Natural killer cell (primary cell): ENCODE results near the gene CATSPERD. TPM values are rescaled to one million over a fixed set of nuclear protein-coding genes. Genes with fewer than 3 reads are reported as not detected.
A peak's percentile ranks its signal among the peaks of the same experiment; 100 is the strongest.
"Not testable (repeated sequence)": the region's sequence is repeated elsewhere in the genome, so short reads cannot be mapped to it uniquely, and the experiment has no call there.

Experiments used
- ATAC-seq, 3 donors: fragments of 150-1000 bp in 2 of 3; fragments of 200-7000 bp in 1 of 3; cut with Tn5 transposase; 1 replicate in 1 of 3; 2 replicates in 2 of 3; pipeline ENCODE4 v1.10.0; 2021; ENCODE audit warnings: mild to moderate bottlenecking in 2 of 3, moderate library complexity in 2 of 3
- DNase-seq, 2 donors: peaks; one replicate each; pipeline versions ENCODE4 v3.0.0 to v3.0.0-alpha.2; 2013 to 2021; ENCODE audit warnings: mixed read lengths in 1 of 2
- H3K27ac ChIP-seq: one replicate; pipeline ENCODE4 v1.5.1; 2013; ENCODE audit warnings: mild to moderate bottlenecking, low read length
- H3K27me3 ChIP-seq: one replicate; pipeline ENCODE4 v1.6.1; 2013; ENCODE audit warnings: low read length; ENCODE audit not compliant: control insufficient read depth, insufficient read depth
- H3K36me3 ChIP-seq: one replicate; pipeline ENCODE4 v1.6.1; 2013; ENCODE audit warnings: low read length; ENCODE audit not compliant: control insufficient read depth, insufficient read depth
- H3K4me1 ChIP-seq: one replicate; pipeline ENCODE4 v1.6.1; 2013; ENCODE audit warnings: low read length; ENCODE audit not compliant: control insufficient read depth, insufficient read depth
- H3K4me3 ChIP-seq: one replicate; pipeline ENCODE4 v1.5.1; 2013; ENCODE audit warnings: low read length
- H3K9me3 ChIP-seq: one replicate; pipeline ENCODE4 v1.6.1; 2013; ENCODE audit warnings: low read length; ENCODE audit not compliant: control insufficient read depth, insufficient read depth
- H3K27ac Mint-ChIP-seq, 2 donors: one replicate each; pipeline ENCODE4 v1.8.0; 2022; ENCODE audit warnings: mild to moderate bottlenecking in 2 of 2, mixed read lengths in 2 of 2, moderate library complexity in 1 of 2
- H3K27me3 Mint-ChIP-seq, 2 donors: one replicate each; pipeline ENCODE4 v1.8.0; 2022; ENCODE audit warnings: low read depth in 2 of 2, mixed read lengths in 2 of 2
- H3K36me3 Mint-ChIP-seq: one replicate; pipeline ENCODE4 v1.8.0; 2022; ENCODE audit warnings: mixed read lengths
- H3K4me1 Mint-ChIP-seq, 2 donors: one replicate each; pipeline ENCODE4 v1.8.0; 2022; ENCODE audit warnings: mixed read lengths in 2 of 2
- H3K4me3 Mint-ChIP-seq: one replicate; pipeline ENCODE4 v1.8.0; 2022; ENCODE audit warnings: mild to moderate bottlenecking, moderate library complexity, mixed read lengths
- H3K9me3 Mint-ChIP-seq, 2 donors: one replicate each; pipeline ENCODE4 v1.8.0; 2022; ENCODE audit warnings: mixed read lengths in 2 of 2
- WGBS: methylation state at CpG from one replicate; pipeline ENCODE4 v1.1.7; 2013; ENCODE audit warnings: missing lambda C conversion rate; ENCODE audit not compliant: insufficient coverage; 5-methylcytosine and 5-hydroxymethylcytosine counted together
- intact Hi-C: fragments of 100-400 bp; cut with micrococcal nuclease; formaldehyde crosslinking; loops from one replicate; pipeline ENCODE4 v1.14.2; 2022
- total RNA-seq, 4 donors: library from RNA; stranded (reverse); fragments of 120-200 nt in 1 of 4; gene quantifications; one replicate each; pipeline versions ENCODE4 v1.2.3 to v1.2.4, GENCODE V29; 2013 to 2022
- TF ChIP-seq, protein P1 (sequence below): fragments of 200-600 bp; IDR thresholded peaks from one replicate; pipeline ENCODE4 v1.8.0; 2022; ENCODE audit warnings: antibody characterized with exemption

CATSPERD gene
- total RNA-seq, 3 donors from 2014 or later (not counting 1 experiment from before 2014, with no cell fraction given), result not detected

DNA sequence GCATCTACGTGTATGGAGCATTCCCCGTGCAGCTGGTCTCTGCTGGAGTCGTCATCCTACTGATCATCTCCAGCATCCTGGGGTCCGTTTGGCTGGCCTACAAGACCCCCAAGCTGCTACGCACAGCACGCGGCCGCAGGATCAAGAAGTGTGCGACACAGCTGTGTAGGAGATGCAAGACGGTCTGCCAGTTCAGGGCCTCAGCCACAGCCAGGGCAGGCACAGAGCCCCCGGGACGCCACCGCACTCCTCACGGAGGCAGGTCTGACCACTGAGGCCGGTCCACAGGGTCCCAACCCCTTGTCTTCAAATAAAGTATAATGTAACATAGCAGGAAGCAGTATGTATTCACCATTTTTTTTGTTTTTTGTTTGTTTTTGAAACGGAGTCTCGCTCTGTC is 58.0 kb downstream of the CATSPERD start:
- H3K4me1 Mint-ChIP-seq, result no peaks in the 10 kb centered on the region
- TF ChIP-seq, protein P1, sequence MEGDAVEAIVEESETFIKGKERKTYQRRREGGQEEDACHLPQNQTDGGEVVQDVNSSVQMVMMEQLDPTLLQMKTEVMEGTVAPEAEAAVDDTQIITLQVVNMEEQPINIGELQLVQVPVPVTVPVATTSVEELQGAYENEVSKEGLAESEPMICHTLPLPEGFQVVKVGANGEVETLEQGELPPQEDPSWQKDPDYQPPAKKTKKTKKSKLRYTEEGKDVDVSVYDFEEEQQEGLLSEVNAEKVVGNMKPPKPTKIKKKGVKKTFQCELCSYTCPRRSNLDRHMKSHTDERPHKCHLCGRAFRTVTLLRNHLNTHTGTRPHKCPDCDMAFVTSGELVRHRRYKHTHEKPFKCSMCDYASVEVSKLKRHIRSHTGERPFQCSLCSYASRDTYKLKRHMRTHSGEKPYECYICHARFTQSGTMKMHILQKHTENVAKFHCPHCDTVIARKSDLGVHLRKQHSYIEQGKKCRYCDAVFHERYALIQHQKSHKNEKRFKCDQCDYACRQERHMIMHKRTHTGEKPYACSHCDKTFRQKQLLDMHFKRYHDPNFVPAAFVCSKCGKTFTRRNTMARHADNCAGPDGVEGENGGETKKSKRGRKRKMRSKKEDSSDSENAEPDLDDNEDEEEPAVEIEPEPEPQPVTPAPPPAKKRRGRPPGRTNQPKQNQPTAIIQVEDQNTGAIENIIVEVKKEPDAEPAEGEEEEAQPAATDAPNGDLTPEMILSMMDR, result no peak
- no peak overlapping the region for H3K27ac ChIP-seq
- no peak overlapping the region for H3K4me3 ChIP-seq
- H3K4me1 ChIP-seq, result no peaks in the 10 kb centered on the region
- whole genome bisulfite sequencing, result 94% methylated on average over 17 of the region's 17 CpGs
- intact Hi-C loops, result no loop called here
- H3K9me3 ChIP-seq, result no peaks in the 10 kb centered on the region
- H3K27me3 Mint-ChIP-seq, result no peaks in the 10 kb centered on the region
- no peak overlapping the region for H3K4me3 Mint-ChIP-seq
- DNase-seq (no peak), ATAC-seq (no peak)
- no peaks in the 10 kb centered on the region for H3K9me3 Mint-ChIP-seq
- no peaks in the 10 kb centered on the region for H3K36me3 ChIP-seq
- no peaks in the 10 kb centered on the region for H3K36me3 Mint-ChIP-seq
- H3K27me3 ChIP-seq, result no peaks in the 10 kb centered on the region
- no peak overlapping the region for H3K27ac Mint-ChIP-seq

DNA sequence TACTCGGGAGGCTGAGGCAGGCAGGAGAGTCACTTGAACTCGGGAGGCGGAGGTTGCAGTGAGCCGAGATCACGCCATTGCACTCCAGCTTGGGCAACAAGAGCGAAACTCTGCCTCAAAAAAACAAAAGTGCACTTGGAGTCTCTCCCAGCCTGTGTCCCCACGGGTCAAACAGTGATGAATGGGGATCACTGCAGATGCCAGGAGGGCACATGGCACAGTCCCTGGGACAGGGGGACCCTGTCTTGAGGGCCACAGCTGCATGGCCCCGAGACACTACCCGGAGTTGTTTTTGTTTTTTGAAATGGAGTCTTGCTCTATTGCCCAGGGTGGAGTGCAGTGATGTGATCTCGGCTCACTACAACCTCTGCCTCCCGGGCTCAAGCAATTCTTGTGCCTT is 60.5 kb downstream of the CATSPERD start:
- H3K36me3 Mint-ChIP-seq, H3K27ac Mint-ChIP-seq, H3K4me3 ChIP-seq, H3K9me3 Mint-ChIP-seq, H3K4me1 ChIP-seq, H3K9me3 ChIP-seq, H3K4me3 Mint-ChIP-seq, intact Hi-C loops, H3K27me3 ChIP-seq, ATAC-seq, H3K27ac ChIP-seq, H3K4me1 Mint-ChIP-seq, H3K27me3 Mint-ChIP-seq, DNase-seq: not testable (repeated sequence)
- H3K36me3 ChIP-seq, result peaks cover 16% of the 10 kb centered on the region
- WGBS, result 95% methylated on average over 11 of the region's 11 CpGs

DNA sequence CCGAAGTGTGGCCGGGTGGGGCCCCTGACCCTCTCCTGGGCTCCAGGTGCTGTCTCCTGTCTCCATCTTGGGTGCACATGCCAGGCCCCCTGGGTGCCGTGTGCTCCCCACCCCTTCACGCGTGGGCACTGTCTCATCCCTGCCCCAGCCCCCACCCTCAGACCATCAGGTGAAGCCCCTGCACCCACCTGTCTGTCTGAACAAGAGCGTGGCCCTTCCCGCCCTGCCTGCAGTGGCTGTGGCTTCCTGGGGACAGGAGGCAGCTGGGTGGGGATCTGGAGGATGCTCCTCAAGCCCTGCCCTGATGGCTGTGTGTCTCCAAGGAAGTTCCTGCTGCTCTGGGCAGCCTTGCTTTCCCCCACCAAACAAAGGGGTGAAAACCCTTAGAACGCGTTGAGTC is 61.9 kb downstream of the CATSPERD start:
- Histone ChIP-seq H3K4me1 (no peaks in the 10 kb centered on the region), H3K4me3 (no peak overlapping the region), H3K9me3 (no peaks in the 10 kb centered on the region), H3K27me3 (no peaks in the 10 kb centered on the region), H3K27ac (no peak overlapping the region), H3K36me3 (peaks cover 30% of the 10 kb centered on the region)
- Mint-ChIP-seq H3K27me3 (no peaks in the 10 kb centered on the region), H3K36me3 (no peaks in the 10 kb centered on the region), H3K27ac (no peak overlapping the region), H3K4me1 (peaks cover 0 to 3% of the 10 kb centered on the region in 2 donors), H3K4me3 (no peak overlapping the region), H3K9me3 (no peaks in the 10 kb centered on the region)
- DNase-seq, result no peak
- WGBS, result 90% methylated on average over 9 of the region's 9 CpGs
- intact Hi-C loops, result no loop called here
- ATAC-seq, result no peak
- TF ChIP-seq, protein P1, result no peak

DNA sequence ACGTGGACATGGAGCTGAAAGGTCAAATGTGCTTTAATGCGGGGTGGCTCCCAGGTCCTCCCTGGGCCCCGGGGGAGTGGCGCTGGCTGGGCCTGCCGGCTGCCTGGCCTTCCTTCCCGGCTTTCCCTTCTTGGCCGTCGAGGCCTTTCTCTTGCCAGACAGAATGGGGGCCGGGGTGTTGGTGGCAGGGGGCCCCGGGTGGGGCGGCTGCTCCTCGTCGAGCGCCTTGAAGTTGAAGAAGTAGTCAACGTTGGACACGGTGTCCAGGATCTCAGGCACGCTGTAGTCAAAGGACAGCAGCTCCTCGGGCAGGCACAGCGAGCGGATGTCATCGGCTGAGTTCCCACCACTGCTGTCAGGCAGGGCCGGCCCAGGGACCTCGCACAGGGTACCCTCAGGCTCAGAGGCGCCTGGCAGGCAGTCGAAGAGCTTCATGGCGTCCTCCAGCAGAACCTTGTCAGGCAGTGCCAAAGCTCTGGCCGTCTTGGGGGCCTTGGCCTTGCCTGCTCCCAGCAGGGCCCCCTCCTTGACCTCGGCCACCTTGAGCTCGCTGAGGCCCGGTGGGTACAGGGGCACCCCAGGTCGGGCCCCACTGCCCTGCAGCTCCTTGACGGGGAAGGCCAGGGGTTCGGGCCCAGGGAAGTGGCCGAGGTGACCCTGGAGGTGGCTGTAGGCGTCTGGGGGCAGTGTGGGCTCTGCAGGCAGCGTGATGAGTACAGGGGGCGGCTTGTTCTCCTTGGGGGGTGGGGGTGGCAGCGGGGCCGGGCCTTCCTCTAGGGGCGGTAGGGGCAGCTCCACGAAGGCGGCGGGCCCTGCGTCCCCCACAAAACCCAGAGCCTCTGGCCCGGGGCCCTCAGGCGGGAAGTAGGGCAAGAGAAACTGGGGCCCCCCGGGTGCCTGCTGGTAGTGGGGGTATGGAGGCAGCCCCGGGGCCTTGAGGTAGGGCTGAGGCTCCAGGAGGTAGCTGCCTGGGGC is 62.8 kb downstream of the CATSPERD start:
- TF ChIP-seq, protein P1, result no peak
- H3K36me3 Mint-ChIP-seq, result no peaks in the 10 kb centered on the region
- peak in 1 of 3 donors; percentile 19 for ATAC-seq

More for the DNA sequence above, 62.8 kb downstream of the CATSPERD start:
- no peak overlapping the region for H3K27ac Mint-ChIP-seq
- 95% methylated on average over 48 of the region's 48 CpGs for WGBS
- no peaks in the 10 kb centered on the region for H3K9me3 Mint-ChIP-seq
- Histone ChIP-seq H3K36me3 (peaks cover 39% of the 10 kb centered on the region), H3K4me1 (no peaks in the 10 kb centered on the region), H3K9me3 (no peaks in the 10 kb centered on the region), H3K27me3 (no peaks in the 10 kb centered on the region), H3K27ac (no peak overlapping the region), H3K4me3 (no peak overlapping the region)
- H3K4me3 Mint-ChIP-seq, result no peak overlapping the region
- no peak for DNase-seq
- intact Hi-C loops, result no loop called here
- H3K4me1 Mint-ChIP-seq, result peaks cover 0 to 5% of the 10 kb centered on the region in 2 donors
- H3K27me3 Mint-ChIP-seq, result no peaks in the 10 kb centered on the region
